ENCODE results near the gene CPA5.

CPA5 gene

DNA sequence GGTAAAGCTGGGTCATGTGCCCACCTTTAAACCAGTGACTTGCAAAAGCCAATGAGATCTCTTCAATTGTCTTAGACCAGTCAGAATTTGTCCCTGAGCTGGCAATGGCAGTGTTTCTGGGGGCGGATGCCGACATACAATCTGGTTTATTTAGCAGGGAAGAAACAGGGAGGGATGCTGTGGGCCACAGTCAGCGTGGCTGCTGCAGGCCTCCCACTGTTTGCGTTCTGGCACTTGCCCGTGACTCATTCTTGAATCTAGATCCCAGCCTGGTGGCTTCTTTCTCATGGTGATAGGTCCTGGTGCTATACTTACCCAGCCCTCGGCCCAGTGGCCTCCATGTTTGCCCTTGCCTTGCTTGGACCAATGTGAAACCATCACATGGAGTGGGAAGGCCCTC is 32.6 kb downstream of the CPA5 start:
- no peak for DNase-seq

DNA sequence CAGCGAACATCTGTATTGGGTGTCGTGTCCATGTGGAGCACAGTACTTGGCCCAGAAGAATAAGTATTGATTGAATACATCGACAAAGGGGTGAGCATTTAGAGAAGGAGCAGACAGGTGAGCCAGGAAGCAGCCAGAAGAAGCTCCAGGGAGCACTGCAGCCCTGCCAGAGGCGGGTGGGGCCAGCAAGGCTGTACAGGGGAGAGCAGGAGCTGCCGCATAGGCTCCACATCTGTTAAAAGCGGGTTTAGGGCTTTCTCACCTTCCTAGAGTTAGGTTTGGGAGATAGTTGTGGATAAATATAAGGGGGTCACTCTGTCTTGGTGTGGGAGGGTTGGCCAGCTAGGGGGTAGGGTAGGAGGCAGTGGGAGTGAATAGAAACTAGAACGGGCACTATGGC is 34.4 kb downstream of the CPA5 start:
- no peak for DNase-seq

DNA sequence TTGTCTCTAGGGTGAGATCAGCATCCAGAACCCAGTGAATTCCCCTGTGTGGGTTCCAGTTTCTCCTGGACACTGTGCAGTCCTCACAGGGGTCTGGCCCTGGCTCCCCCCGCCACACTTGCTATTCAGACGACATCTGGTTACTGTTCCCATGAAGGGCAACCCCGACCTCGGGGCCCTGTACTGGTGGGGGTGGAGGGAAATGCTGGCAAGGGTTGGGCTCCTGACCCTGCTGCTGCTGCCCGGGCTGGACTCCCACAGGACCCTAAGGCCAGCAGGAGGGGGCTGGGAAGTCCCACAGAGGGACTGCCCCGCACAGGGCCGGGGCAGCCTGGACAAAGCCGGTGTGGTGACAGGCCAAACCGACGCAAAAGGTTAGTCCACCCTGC is 34.9 kb downstream of the CPA5 start:
- DNase-seq = no peak

DNA sequence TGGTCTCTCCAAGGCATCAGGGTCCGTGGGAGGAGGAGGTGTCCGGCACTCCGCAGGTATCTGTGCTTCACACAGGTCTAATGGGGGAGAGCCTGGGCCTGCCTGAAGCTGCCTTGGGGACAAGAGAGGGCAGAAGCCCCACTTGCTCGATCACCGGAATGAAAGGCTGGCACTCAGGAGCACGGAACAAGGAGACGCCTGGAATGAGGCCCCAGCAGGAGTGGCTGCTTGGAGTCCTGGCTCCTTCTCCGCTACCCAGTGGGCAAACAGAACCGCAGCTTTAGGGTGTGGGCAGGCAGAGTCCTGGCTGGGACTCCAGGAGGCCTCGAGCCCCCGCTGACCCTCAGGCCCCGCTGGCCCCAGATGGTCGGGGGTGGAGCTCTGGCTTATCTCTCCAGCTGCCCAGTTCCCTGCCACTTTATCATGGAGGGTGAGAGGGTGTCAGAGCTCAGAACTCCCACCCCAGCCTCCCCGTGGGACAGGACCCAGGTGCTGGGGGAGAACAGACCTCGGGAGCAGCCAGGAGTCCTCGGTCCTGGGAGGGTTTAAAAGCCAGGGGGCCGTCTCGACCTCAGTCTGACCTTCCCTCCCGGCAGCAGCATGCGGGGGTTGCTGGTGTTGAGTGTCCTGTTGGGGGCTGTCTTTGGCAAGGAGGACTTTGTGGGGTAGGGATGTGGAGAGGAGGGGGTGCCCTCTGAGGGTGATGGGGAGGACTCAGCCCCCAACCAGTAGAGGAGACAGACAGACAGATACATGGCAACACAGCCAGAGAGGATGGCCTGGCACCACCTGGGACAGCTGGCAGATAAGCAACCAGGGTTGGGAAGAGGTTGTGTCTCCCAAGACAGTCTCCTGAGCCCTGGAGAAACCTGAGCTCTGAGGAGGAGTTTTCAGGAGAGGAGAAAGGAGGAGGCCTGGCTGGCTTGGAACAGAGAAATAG is 35.6 kb downstream of the CPA5 start, which contains the start of gene CPA1:
Gene CPA1 (plus strand): TSS at position 574 of the 940 bp plus-strand sequence. CDS start 27 bp downstream, at position 601.
- no peak for DNase-seq

DNA sequence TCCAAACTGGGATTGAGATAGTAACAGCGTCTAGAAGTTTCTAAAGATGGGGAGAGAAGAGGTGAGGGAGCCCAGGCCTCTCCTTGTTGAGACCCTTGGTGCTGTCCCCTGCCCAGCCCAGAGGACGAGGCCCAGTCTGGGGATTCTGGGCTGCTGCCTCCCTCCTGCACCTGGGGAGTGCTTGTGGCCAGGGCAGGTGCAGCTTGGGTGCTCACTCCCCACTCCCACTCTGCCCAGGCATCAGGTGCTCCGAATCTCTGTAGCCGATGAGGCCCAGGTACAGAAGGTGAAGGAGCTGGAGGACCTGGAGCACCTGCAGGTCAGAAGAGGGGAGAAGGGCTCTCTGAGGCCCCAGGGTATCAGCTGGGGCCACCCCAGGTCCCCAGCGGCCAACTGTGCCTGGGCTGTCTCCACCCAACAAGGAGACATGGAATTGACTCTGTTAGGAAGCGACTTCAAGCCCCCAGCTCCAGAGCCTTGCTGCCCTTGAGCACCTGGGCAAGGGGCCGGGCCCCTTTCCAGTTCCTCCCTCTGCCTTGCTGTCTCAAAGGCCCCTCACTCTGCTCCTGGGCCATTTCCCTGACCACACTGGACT is 36.3 kb downstream of the CPA5 start:
- DNase-seq = no peak

DNA sequence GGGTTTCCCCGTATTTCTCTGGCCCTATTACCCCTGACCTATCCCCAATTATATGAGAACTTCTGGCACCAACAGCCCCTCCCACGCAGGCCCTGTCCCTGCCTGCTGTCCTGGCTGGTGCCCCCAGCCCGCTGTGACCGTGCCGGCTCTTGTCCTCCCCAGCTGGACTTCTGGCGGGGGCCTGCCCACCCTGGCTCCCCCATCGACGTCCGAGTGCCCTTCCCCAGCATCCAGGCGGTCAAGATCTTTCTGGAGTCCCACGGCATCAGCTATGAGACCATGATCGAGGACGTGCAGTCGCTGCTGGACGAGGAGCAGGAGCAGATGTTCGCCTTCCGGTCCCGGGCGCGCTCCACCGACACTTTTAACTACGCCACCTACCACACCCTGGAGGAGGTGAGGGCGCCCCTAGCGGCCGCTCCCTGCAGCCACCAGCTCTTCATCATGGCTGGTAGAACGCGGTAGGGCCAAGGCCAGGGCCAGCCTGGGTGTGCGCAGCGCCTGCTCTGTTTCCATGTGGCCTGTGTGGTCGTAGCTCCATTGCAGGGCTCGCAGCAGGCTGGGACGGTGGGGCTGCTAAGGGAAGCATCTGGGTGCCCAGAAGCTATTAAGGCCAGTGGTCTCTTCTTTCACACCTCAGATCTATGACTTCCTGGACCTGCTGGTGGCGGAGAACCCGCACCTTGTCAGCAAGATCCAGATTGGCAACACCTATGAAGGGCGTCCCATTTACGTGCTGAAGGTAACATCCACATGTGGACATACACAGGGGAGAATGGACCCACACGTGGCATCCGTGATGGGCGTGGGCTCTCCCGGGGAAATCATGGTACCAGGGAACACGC is 37.1 kb downstream of the CPA5 start:
- no peak for DNase-seq

DNA sequence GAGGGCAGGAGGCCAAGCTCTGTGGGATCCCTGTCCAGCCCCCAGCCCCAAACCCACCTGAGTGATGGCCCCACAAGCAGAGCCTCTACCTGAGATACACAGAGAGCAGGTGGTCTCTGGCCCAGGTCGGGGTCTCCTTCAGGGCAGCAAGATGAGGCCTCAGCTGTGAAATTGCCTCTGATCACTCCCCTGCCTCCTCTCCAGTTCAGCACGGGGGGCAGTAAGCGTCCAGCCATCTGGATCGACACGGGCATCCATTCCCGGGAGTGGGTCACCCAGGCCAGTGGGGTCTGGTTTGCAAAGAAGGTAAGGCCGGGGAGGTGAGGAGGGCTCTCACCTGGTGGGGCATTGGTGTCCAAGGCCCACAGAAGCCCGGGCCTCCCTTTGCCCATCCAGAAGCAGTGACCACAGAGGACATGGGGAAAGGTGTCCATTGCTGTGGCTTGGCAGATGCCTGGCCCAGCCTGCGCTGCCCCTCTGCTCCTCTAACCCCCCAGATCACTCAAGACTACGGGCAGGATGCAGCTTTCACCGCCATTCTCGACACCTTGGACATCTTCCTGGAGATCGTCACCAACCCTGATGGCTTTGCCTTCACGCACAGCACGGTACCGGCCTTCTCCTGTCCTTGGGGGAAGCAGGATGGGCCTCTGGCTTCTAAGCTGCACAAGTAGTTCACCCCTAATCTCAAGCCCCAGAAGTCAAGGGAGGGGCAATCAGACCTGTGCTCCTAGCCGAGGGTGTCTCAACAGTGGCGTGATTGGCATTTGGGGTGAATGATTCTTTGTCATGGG is 38.8 kb downstream of the CPA5 start:
- no peak for DNase-seq

DNA sequence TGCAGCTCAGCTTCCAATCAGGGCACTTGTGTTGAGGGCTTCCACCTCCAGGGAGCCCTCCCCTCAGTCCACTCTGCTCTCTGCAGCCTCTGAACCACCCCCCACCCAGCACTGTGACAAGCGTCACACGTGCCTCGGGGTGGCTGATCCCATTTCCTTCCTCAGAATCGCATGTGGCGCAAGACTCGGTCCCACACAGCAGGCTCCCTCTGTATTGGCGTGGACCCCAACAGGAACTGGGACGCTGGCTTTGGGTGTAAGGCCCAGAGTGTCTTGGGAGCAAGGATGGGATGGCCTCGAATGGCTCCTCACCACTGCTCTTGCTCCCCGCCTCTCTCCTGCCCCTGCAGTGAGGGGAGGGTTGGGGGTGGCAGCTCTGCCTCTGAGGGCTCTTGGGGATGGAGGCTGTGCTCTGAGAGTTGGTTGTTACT is 39.8 kb downstream of the CPA5 start:
- no peak for DNase-seq

DNA sequence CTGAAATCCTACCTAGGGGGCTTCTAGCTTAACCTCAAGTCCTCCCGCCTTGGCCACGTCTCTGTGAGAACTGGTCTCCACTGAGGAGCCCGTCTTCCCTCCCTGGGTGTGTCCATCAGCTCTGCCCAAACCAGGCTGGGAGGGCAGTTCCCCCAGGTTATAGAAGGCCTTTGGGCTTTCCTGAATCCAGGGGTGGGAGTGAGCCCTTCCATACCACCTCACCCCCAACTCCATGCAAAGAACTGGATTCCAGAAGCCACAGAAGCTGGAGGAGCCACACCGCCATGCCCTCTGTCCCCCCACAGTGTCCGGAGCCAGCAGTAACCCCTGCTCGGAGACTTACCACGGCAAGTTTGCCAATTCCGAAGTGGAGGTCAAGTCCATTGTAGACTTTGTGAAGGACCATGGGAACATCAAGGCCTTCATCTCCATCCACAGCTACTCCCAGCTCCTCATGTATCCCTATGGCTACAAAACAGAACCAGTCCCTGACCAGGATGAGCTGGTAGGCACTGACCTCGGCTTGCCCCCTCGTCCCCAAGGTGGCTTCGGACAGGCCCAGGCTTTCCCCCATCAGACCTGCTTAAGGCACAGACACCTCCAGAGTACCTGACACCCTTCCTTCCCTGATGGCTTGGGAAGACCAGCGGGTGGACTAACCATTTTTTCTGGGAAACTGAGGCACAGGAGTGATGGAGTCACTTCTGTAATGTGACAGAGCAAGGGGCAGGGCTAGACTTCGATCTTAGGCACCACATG is 40.4 kb downstream of the CPA5 start:
- DNase-seq = no peak

DNA sequence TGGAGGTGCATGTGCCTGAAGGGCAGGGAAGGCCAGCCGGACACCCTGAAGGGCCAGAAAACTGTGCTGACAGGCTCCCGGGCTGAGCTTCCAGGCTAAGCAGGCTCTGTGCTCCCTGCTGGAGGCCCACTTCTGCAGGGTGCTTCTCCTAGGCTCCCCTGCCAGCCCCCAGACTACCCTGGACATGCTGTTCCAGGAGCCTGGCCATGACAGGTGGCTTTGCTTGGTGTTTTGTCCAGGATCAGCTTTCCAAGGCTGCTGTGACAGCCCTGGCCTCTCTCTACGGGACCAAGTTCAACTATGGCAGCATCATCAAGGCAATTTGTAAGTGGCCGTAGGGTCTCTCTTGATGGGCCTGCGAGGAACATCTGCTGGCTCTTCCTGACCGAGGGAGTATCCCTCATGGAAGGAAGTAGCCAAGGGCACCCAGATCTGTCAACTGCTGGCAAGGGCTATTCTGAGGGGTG is 41.0 kb downstream of the CPA5 start:
- DNase-seq = no peak

DNA sequence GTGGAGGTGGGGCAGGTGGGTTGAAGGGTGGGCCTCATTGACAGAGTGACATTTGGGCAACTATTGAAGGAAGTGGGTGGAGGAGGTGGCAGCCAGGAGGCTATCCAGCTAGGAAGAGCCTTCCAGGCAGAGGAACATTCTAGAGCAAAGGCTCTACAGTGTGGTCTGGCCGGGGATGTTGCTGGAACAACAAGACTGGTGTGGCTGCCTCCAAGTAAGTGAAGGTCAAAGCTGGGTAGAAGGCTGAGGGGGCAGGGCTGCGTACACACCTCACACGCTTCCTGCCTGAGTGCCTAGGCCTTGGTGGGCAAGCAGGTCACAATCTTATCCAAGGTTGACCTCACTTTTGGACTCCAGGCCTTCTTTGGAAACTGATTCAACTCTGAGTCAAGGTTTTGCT is 42.3 kb downstream of the CPA5 start:
- DNase-seq = no peak

DNA sequence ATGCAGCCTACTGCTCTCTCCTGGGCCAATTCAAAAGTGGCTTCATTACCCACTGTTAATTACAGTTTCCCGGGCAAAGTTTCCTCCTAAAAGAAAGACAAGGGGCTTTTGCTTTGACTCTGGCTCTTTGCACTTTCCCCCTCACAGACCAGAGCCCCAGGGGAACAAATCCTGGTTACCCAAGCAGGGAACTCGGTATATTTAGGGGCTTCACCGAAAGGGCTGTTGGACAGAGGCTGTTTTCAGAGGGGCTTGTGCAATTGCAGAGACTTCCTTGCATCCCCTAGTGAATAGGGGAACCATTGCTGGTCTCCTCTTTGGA is 42.7 kb downstream of the CPA5 start:
- DNase-seq = no peak

DNA sequence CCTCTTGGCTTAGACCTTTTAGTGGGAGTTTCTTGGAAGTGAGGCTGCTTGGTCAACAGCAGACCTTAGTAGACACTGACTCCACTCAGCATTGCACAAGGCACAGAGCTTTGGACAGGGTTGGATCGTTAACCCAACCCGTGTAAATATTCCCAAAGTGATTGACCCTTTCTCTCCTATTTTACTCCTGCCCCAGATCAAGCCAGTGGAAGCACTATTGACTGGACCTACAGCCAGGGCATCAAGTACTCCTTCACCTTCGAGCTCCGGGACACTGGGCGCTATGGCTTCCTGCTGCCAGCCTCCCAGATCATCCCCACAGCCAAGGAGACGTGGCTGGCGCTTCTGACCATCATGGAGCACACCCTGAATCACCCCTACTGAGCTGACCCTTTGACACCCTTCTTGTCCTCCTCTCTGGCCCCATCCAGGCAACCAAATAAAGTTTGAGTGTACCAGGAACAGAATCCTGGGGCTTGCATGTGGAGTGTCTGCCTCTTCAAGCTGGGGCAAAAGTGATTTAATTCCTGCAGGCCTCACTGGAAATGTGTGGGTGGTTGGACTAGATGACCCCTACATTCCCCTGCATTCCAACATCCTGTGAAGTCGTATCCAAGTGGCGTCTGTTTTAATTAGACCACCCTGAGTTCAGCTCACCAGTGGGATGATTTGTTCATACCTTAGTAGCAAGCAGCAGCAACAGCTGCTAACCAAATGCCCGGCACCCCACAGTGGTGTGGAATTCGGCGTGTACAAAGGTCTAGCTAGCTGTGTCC is 43.2 kb downstream of the CPA5 start:
- no peak for DNase-seq

DNA sequence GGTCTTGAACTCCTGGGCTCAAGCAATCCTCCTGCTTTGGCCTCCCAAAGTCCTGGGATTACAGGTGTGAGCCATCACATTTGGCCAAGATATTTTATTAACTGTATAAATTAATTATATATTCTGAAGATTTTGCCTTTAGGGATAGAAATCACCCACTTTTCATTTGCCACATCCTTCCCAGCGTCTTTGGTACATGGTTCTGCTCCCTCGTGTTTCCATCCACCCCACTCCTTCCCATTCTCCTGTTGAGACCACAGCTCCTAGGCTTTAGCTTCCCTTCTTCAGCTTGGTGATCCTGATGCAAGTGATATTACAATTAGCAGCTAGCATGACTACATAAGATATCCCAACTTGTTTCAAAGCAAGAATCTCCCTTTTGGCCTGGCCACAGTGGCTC is 44.1 kb downstream of the CPA5 start:
- DNase-seq = no peak

DNA sequence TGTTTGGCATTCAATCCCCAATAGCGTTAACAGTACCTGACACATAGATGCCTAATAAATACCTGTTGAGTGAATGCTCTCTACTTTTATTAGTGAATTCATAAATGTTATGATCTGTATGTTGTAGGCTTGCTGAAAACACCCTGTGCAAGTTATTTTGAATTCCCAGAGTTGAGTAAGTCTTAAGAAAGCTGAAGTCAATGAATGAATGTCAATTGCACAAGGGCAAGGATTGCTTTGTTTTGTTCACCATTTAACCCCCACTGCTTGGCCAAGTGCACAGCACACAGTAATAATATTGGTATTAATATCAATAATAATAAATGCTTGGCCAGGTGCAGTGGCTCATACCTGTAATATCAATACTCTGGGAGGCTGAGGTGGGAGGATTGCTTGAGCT is 45.9 kb downstream of the CPA5 start:
- DNase-seq = no peak

DNA sequence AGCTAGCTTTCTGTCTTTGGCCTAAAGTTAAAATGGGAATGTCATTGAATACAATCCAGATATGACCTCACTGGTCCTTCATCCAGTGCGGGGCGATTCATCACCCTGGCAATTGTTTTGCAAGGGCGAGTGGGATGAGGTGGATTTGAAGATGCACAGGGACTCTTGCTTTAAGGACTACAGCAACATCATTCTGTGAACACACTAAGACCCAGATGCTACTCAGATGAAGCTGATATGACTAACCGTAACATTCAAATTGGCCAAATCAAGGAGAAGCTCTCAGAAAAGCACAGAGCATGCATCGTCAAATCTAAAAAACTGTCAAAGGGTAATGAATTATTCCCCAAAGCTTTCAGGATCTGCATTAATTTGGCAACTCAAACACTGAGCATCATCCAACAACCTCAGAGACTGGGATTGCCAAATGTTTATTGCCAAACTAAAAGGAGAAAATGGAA is 48.5 kb downstream of the CPA5 start:
- DNase-seq = peak in 1 of 51 donors; percentile 10

DNA sequence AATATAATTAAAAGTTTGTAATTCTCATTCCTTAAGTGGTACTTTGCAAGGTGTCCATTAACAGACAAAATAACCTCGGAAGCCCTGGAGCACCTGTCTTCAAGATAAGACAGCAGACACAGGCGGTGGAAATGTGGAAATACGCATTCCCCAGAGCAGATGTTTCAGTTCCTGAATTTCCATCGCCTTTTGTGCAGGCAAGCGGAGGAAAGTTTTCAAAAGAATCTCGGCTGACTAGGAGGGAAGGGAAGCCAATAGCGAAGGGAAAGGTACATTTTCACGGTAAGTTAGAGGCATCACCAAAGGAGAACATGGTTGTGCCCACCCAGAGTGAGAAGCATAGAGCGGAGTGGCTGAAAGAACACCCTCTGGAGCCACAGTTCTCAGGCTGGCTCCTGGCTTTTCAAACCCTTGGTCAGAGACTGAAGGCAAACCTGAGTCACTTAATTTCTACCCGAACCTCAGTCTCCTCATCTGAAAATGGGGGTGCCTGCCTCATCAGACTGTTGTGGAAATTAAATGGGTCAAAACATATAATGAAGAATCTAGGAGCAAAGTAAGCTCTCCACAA is 49.3 kb downstream of the CPA5 start:
- no peak for DNase-seq

DNA sequence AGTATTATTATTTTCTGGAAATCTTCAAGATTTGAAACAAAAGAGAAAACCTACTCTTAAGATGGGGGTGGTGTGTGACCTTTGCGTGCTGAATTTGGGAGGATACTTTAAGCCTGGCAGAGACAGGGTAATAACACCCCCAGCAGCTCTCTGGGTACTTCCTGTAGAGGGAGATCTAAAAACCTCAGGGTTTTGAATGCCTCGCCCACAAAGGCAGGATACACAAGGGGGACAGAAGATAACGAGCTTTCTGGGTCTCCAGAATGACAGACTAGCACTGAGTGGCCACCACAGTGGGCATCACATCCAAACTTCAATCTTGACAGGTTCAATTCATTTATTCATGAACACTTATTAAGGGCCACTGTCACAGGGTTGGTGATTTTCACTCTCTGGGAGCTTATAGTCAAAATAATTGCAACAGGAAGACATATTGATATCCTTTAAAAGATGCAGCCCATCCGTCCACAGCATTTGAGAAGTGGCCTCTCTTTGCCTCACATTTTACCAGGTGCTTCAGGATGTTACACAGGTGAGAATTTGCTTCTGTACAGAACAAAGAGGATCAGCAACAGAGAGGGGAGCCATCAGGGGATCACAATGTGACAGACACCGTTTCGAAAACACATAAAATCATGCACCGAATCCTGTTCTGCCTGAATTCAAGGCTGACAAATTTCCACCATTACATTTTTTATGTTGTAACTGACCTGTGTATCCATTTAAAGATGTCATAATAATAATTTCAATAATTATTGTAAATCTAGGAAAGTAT is 50.0 kb downstream of the CPA5 start:
- no peak for DNase-seq

Measured in hypothalamus (tissue), 51 donors.